Epithelial cell of proximal tubule (primary cell): ENCODE results near the gene SCO2. TPM values are rescaled to one million over a fixed set of nuclear protein-coding genes. Genes with fewer than 3 reads are reported as not detected.

Experiments used
- DNase-seq: peaks from one replicate; pipeline ENCODE4 v3.0.0-alpha.2; 2011; ENCODE audit warnings: low read depth
- H3K4me3 ChIP-seq: 2 replicates; pipeline ENCODE4 v1.5.1; 2011; ENCODE audit warnings: low read depth, mild to moderate bottlenecking, low read length
- CTCF ChIP-seq: conservative IDR thresholded peaks from 2 replicates; pipeline ENCODE4 v1.5.1; 2012; ENCODE audit warnings: low read depth, mild to moderate bottlenecking, low read length
- total RNA-seq: library from RNA; depleted of rRNA; stranded (reverse); fragments of >200 nt; gene quantifications from 2 replicates; pipeline ENCODE4 v1.2.3, GENCODE V29; 2015

Gene SCO2
- total RNA-seq, 1 donor from 2014 or later: not detected

GRCh38 chr22:50503475-50504145 lies 21.8 kb downstream of the SCO2 start:
- DNase-seq: no peak
- TF ChIP-seq CTCF: no peak
- H3K4me3 ChIP-seq: no peak overlapping the region

- no peak overlapping the region for H3K4me3 ChIP-seq
- no peak for DNase-seq
- TF ChIP-seq CTCF: no peak
These were observed 22.5 kb downstream of the SCO2 start for GRCh38 chr22:50502628-50503474.

- TF ChIP-seq CTCF: no peak
- H3K4me3 ChIP-seq: no peak overlapping the region
- no peak for DNase-seq
These were observed 23.3 kb downstream of the SCO2 start for GRCh38 chr22:50502096-50502495.

GRCh38 chr22:50500452-50500851 lies 24.9 kb downstream of the SCO2 start:
- no peak for TF ChIP-seq CTCF
- H3K4me3 ChIP-seq: no peak overlapping the region
- no peak for DNase-seq

GRCh38 chr22:50498322-50498890 lies 27.0 kb downstream of the SCO2 start:
- TF ChIP-seq CTCF: peak; percentile 82
- no peak for DNase-seq
- peak overlapping the region; percentile 12 for H3K4me3 ChIP-seq

GRCh38 chr22:50497093-50497492 lies 28.3 kb downstream of the SCO2 start:
- no peak for DNase-seq
- no peak for TF ChIP-seq CTCF
- no peak overlapping the region for H3K4me3 ChIP-seq
